Islet precursor cell (in vitro differentiated cells): ENCODE data around the gene TEX29.

Experiments used
- DNase-seq: peaks from one replicate; pipeline ENCODE4 v3.0.0-alpha.2; 2018

Gene TEX29

GRCh38 chr13:111292710-111293485, 27.5 kb upstream of the TEX29 start:
- DNase-seq = no peak

GRCh38 chr13:111295886-111296285, 24.6 kb upstream of the TEX29 start:
- DNase-seq = no peak

GRCh38 chr13:111296417-111296816, 24.0 kb upstream of the TEX29 start:
- DNase-seq = no peak

- DNase-seq = no peak
Observed at GRCh38 chr13:111298214-111298975, 22.0 kb upstream of the TEX29 start.

GRCh38 chr13:111302045-111302726, 18.3 kb upstream of the TEX29 start:
- DNase-seq = no peak

GRCh38 chr13:111303559-111303958, 16.9 kb upstream of the TEX29 start:
- DNase-seq = no peak

GRCh38 chr13:111304041-111304544, 16.3 kb upstream of the TEX29 start:
- no peak for DNase-seq

GRCh38 chr13:111304603-111305289, 15.7 kb upstream of the TEX29 start:
- no peak for DNase-seq

GRCh38 chr13:111312944-111313590, 7.4 kb upstream of the TEX29 start:
- no peak for DNase-seq

- peak; percentile 43 for DNase-seq
Observed at GRCh38 chr13:111313911-111314425, 6.5 kb upstream of the TEX29 start.

- DNase-seq = peak; percentile 30
Observed at GRCh38 chr13:111314852-111315251, 5.6 kb upstream of the TEX29 start.

- no peak for DNase-seq
Observed at GRCh38 chr13:111315347-111315995, 5.0 kb upstream of the TEX29 start.

- no peak for DNase-seq
Observed at GRCh38 chr13:111316161-111316730, 4.2 kb upstream of the TEX29 start.

GRCh38 chr13:111317042-111317550, 3.3 kb upstream of the TEX29 start:
- no peak for DNase-seq

- peak; percentile 48 for DNase-seq
Observed at GRCh38 chr13:111317571-111318345, 2.7 kb upstream of the TEX29 start.

- peak; percentile 49 for DNase-seq
Observed at GRCh38 chr13:111318386-111318785, 2.1 kb upstream of the TEX29 start.

- no peak for DNase-seq
Observed at GRCh38 chr13:111319521-111319920, 921 bp upstream of the TEX29 start.

GRCh38 chr13:111322001-111322915, 1.8 kb downstream of the TEX29 start:
- peak; percentile 48 for DNase-seq

GRCh38 chr13:111322916-111323331, 2.5 kb downstream of the TEX29 start:
- peak; percentile 43 for DNase-seq
